Ishikawa (cell line): ENCODE data around the gene TMEM42.

Experiments
- CEBPB ChIP-seq: IDR thresholded peaks from 2 replicates; pipeline ENCODE4 v1.6.1; 2012
- CREB1 ChIP-seq: IDR thresholded peaks from 2 replicates; pipeline ENCODE4 v1.6.1; 2012; ENCODE audit warnings: low read depth
- EGR1 ChIP-seq: IDR thresholded peaks from 2 replicates; pipeline ENCODE4 v1.6.1; 2012
- EP300 ChIP-seq: IDR thresholded peaks from 2 replicates; pipeline ENCODE4 v1.6.1; 2012; ENCODE audit warnings: borderline replicate concordance
- FOXM1 ChIP-seq: IDR thresholded peaks from 2 replicates; pipeline ENCODE4 v1.6.1; 2012; ENCODE audit warnings: low read depth, borderline replicate concordance
- NFIC ChIP-seq: IDR thresholded peaks from 2 replicates; pipeline ENCODE4 v1.6.1; 2012
- RAD21 ChIP-seq: IDR thresholded peaks from 2 replicates; pipeline ENCODE4 v1.6.1; 2012; ENCODE audit warnings: low read depth
- TAF1 ChIP-seq: IDR thresholded peaks from 2 replicates; pipeline ENCODE4 v1.6.1; 2012; ENCODE audit warnings: low read depth, mild to moderate bottlenecking
- TCF12 ChIP-seq: IDR thresholded peaks from 2 replicates; pipeline ENCODE4 v1.6.1; 2012; ENCODE audit warnings: low read depth
- TEAD4 ChIP-seq: IDR thresholded peaks from 2 replicates; pipeline ENCODE4 v1.6.1; 2012
- USF1 ChIP-seq: IDR thresholded peaks from 2 replicates; pipeline ENCODE4 v1.6.1; 2012
- YY1 ChIP-seq: IDR thresholded peaks from 2 replicates; pipeline ENCODE4 v1.6.1; 2012; ENCODE audit warnings: low read depth
- ZBTB7A ChIP-seq: IDR thresholded peaks from 2 replicates; pipeline ENCODE4 v1.6.1; 2012; ENCODE audit warnings: low read depth
- TF ChIP-seq, protein P1 (sequence below): IDR thresholded peaks from 2 replicates; pipeline ENCODE4 v1.6.1; 2012; ENCODE audit warnings: low read depth, mild to moderate bottlenecking
- TF ChIP-seq, protein P2 (sequence below): IDR thresholded peaks from 2 replicates; pipeline ENCODE4 v1.6.1; 2012

TMEM42 gene

GRCh38 chr3:44870375-44871061 is 8.8 kb downstream of the TMEM42 start:
- TF ChIP-seq YY1 (no peak), EGR1 (no peak), TCF12 (no peak), FOXM1 (no peak), CEBPB (no peak), ZBTB7A (no peak), EP300 (no peak), TEAD4 (no peak), USF1 (no peak), NFIC (no peak), CREB1 (no peak), TAF1 (no peak), RAD21 (no peak)
- TF ChIP-seq, protein P1, sequence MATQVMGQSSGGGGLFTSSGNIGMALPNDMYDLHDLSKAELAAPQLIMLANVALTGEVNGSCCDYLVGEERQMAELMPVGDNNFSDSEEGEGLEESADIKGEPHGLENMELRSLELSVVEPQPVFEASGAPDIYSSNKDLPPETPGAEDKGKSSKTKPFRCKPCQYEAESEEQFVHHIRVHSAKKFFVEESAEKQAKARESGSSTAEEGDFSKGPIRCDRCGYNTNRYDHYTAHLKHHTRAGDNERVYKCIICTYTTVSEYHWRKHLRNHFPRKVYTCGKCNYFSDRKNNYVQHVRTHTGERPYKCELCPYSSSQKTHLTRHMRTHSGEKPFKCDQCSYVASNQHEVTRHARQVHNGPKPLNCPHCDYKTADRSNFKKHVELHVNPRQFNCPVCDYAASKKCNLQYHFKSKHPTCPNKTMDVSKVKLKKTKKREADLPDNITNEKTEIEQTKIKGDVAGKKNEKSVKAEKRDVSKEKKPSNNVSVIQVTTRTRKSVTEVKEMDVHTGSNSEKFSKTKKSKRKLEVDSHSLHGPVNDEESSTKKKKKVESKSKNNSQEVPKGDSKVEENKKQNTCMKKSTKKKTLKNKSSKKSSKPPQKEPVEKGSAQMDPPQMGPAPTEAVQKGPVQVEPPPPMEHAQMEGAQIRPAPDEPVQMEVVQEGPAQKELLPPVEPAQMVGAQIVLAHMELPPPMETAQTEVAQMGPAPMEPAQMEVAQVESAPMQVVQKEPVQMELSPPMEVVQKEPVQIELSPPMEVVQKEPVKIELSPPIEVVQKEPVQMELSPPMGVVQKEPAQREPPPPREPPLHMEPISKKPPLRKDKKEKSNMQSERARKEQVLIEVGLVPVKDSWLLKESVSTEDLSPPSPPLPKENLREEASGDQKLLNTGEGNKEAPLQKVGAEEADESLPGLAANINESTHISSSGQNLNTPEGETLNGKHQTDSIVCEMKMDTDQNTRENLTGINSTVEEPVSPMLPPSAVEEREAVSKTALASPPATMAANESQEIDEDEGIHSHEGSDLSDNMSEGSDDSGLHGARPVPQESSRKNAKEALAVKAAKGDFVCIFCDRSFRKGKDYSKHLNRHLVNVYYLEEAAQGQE = no peak
- TF ChIP-seq, protein P2, sequence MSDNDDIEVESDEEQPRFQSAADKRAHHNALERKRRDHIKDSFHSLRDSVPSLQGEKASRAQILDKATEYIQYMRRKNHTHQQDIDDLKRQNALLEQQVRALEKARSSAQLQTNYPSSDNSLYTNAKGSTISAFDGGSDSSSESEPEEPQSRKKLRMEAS = no peak

DNA sequence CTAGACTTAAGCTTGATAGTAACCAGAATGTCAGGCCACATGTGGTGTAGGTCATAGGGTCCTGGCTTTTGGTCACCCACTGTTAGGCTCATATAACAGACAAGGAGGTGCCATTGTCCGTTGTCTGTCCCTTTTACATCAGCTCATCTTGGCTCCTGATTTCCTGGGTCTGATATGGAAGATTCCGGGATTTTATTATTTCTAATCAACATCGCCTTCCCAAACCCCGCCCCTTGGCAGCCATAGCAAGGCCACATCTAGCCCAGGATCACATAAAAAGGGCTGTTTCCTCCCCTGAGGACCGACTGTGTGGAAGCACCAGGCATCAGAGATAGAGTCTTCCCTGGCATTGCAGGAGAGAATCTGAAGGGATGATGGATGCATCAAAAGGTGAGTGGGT is 12.6 kb downstream of the TMEM42 start, which contains the start of gene TGM4:
Gene TGM4, plus strand, starts transcription at position 301 of the 400 bp plus-strand sequence. Its CDS starts 71 bp downstream, at position 372.
- TF ChIP-seq RAD21 (no peak), ZBTB7A (no peak), CEBPB (no peak), YY1 (no peak), USF1 (no peak), TEAD4 (no peak), EP300 (no peak), EGR1 (no peak), CREB1 (no peak), TCF12 (no peak), FOXM1 (no peak), NFIC (no peak), TAF1 (no peak)
- TF ChIP-seq, protein P2 = no peak
- TF ChIP-seq, protein P1 = no peak

DNA sequence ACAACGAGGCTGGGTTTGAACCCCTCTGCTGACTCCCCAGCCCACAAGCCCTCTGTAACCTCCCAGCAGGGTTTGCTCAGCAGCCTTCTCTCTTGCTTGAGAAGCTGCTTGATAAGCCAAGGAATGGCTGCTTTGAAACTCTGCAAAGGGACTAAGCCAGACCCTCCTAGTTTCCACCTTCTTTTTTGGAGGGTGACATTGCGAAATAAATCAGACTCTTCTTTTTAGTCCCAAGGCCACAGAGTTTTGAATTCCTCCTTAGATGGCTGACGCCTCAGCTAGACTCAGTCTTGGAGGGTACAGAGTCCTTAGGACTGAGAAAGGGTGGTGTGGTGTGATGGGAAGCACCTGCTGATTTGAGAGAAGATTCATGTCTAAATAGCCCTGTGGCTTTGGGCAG is 13.9 kb downstream of the TMEM42 start:
- TF ChIP-seq TCF12 (no peak), EP300 (no peak)

GRCh38 chr3:44877333-44877732 is 15.6 kb downstream of the TMEM42 start:
- no peak for TF ChIP-seq CREB1
- no peak for TF ChIP-seq YY1
- TF ChIP-seq USF1 = no peak
- TF ChIP-seq TEAD4 = no peak
- no peak for TF ChIP-seq EP300
- TF ChIP-seq NFIC = no peak
- TF ChIP-seq, protein P1 = no peak
- no peak for TF ChIP-seq CEBPB
- TF ChIP-seq EGR1 = no peak
- TF ChIP-seq ZBTB7A = no peak
- TF ChIP-seq TAF1 = no peak
